HG03432 (cell line): ENCODE data around the gene CRYBA2.

Source experiments
- ATAC-seq: cut with Tn5 transposase; IDR thresholded peaks from one replicate; pipeline ENCODE4 v1.9.1; 2021; ENCODE audit warnings: mild to moderate bottlenecking, moderate library complexity; ENCODE audit not compliant: unreplicated experiment

The CRYBA2 gene

GRCh38 chr2:218999881-219000568 lies 6.8 kb upstream of the CRYBA2 start:
- ATAC-seq = no peak

DNA sequence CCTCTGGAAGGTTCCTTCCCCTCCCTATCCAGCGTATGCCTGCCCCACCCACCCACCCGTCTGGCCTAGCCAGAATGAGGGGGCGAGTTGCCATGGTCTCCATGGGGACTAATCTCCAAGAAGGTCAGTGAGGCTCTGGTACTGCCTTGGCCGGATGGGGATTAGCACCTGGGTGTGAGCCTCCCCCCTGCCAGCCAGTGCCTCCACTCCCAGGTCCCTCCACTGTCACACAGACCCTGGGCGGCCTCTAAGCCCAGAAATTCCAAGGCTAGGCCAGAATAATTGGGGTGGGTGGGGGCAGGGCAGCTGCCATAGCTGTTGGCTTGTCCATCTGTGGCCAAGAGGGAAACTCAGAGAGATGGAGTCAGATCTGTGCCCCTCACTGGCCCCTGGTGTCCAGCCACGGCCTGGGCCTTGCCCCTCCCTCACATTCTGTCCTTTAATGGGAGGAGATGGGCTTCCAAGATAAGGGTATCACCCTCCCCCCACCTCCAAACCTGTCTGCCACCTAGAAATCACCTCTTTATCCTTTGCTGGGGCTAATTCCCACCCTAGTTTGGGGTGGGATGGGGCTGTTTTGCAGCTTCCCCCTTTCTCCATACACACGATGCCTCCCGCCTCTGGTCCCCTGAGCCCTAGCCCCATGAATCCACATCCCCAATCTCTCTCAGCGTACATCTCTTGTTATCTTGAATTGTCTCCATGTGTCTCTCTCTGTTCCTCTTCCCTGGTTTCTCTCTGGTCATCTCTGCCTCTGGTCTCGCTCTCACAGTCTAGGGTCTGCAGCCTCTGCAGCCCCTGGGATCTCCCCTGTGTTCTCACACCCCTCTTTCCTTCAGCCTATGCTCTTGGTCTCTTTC lies 6.0 kb upstream of the CRYBA2 start:
- no peak for ATAC-seq

DNA sequence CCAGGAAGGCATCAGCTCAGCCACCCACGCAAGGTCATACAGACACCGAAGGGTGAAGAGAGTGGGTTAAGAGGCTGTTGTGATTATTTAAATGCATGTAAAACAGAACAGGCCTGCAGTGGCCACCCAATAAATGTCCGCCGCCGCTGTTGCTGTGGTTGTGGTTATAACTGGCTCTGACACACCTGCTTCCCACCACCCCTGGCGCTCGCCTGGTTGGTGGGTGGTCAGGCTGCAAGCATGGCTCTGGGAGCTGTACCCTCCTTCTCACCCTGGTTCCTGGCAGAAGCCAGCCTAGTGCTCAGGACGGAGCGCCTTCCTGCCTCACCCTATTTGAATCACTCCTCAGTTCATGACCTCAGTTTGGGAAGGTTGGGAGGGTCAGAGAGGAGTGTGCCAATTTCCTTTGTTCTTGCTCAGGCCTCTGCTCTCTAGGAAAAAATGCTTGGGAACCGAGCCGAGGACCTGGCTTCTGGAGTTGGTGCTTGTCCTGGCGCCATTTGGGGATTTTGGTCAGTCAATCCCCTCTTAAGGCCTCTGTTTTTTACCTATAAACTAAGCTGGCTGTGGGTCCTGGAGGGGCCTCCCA lies 5.3 kb upstream of the CRYBA2 start:
- no peak for ATAC-seq

DNA sequence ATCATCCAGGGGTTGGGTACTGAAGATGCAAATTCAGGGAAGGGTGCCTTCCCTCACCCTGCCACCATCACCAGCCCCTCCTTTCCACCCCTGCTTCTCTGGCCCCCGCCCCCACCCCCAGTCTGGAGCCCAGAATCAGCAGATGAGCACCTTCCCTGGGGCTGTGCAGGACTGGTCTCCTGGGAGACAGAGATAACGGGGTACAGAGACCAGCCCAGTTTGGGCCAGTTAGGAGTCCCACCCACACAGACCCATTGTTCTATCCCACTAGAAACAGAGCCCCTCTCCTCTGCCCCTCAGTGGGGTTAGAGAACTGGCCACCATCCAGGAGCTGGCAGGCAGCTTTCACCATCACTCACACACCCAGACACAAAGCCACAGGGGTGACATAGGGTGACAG lies 4.5 kb upstream of the CRYBA2 start:
- ATAC-seq = no peak

GRCh38 chr2:218996937-218997336 lies 3.7 kb upstream of the CRYBA2 start:
- ATAC-seq = no peak

DNA sequence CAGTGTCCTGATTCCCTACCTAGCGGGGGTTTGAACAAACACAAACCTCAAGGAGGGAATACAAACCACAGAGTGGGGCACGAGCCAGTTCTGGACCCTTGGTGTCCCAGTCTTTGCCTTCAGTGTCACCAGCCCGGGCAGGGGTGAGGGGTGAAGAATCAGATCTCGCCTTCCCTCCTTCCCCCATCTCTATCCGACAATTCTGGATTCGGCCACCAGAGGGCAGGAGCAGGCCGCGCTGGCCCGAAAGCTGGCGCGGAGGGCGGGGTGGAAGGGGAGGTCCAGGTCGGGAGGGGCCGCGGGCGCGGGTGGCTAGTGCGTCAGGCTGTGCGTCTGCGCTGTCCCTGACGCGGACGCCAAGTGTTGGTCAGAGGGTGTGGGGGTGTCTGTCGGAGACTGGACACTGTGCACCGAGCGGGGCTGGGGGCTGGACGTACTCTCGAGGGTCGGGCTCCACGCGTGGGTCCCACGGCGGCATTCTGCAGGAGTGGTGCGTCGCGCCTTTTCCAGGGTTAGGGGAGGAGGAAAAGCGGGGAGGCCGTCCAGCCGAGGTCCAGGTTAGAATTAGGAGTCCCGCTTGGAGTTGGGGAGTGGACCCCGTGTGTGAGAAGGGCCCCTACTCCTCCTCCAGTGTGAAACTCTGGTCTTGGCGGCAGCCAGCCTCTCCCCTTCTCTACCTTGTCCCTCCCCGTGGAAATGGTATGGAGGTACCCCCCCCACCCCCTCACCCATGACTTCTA lies 2.9 kb upstream of the CRYBA2 start:
- peak; percentile 81 for ATAC-seq

GRCh38 chr2:218995561-218995960 lies 2.3 kb upstream of the CRYBA2 start:
- no peak for ATAC-seq

DNA sequence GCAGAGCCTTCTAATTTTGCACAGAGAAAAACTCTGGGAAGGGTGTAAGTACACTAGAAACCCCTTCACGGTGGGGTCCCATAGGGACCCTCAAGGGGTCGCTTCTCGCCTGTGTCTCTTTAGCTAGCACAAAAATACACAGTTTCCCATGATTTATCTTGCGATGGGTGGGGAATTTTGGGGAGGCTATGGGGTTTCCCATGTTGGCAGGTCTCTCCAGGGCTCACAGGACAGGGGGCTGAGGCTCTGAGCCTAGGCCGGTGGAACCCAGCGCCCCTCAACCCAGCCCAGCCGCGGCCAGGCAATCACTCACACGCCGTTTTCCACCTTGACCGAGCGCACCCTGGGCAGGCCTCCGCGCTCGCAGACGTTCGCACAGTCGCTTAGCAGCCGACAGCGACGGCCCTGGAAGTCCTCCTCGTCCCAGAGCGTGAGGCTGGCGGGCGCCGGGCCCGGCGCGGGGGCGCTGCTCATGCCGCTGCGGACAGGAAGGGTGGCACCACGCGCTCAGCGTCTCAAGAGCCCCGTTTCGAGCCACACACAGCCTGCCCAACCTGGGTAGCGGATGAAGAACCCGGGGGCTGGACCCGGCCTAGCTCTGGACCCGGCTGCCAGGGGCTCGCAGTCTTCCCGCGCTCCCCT lies 398 bp downstream of the CRYBA2 start:
- ATAC-seq = no peak

DNA sequence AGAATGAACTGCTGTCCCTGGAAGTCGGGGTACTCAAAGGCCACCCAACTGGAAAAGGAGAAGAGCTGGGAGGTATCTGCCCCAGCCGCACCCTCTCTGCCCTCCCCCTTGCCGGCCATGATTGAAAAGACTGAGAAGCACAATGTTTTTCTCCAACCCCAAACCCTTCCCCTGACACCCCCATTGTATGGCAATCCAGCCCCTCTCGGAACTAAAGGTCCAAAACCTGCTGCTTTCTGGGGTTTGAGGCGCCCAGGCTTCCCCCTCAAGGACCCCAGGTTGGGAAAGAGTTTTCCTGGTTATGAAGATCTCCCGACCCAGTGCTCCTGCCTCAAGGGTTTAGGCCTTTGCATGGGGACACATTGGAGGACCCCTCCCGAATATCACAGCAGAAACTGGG lies 1.0 kb downstream of the CRYBA2 start:
- ATAC-seq = no peak

- ATAC-seq = no peak
Observed at GRCh38 chr2:218991674-218992168, 1.5 kb downstream of the CRYBA2 start.

DNA sequence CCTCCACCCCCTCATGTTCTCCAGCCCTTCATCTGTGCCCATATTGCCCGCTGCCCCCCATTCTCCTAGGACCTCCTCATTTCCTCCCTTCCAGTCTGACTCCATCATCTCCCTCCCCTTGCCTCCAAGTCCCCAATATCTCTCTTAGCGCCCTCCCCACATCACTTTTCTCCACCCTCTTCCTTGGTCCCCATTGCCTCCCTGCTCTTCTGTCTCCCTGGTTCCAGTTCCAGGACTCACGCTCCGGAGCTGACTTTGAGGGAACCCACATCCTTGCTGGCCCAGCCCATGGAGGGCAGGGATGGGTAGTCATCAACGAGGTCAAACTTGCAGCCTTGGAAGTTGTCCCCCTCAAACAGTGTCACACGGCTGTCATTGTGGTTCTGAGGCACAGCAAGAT lies 2.6 kb downstream of the CRYBA2 start:
- ATAC-seq = no peak

GRCh38 chr2:218990052-218990451 lies 3.2 kb downstream of the CRYBA2 start:
- ATAC-seq = no peak

DNA sequence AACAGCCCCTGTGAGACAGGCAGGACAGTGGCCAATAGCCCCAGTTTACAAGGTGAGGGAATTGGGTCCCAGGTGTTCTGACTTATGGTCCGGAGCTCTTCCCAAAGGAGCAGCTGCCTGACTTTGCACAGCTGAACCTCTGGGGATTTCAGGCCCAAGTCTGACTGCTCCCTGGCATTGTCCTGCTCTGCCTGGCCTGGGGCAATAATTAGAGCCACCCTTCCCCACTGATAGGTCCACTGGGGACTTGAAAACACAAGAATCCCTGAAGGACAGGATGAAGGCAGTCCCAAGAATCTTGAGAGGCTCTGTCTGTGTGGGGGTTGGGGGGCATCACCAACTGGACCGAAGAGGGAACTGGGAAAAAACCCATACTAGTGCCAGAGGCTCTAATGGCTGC lies 4.6 kb downstream of the CRYBA2 start:
- ATAC-seq = no peak

DNA sequence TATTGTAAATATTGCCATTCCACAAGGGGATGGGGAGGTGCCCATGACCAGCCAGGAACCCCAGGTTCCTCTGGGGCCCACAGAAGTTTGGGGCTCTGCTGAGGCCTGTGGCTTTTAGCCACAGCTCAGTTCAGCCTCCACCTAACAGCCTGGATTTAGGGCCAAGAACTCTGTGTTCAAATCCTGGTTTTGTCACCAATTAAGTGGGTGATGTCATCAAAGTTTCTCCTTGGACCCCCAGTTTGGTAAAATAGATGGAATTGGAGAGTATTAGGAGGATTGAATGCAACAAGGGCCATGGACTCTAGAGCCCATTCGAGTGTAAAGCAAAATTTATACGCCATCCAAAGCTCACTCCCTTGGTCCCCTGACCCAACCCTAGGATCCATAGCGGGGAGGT lies 5.1 kb downstream of the CRYBA2 start:
- ATAC-seq = no peak

DNA sequence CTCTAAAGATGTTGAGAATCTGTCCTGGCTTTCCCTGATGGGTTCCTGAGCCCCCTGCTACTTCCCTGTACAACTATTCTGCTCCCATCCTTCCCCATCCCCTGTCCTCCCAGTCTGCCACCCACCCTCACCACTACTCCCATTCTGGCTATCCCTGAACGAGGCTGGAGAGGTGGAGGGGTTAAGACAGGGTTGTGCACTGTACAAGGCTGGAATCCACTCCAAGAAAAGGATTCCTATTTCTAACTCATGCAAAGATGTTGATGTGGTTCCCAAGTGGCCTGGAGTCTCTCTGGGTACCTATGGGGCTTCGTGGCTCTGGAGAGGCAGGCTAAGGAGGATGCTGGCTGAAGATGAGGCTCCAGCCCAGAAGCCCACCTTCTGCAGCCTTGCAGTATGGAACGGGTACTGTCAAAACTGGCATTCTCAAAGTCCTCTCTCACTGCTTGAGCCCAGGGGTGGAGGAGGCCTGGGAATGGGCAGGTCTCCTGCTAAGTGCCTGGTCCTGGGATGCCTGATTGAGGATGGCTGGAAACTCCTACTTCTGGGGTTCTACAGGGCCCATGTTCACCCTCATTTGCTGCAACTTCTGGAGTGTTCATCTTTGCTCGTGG lies 7.0 kb downstream of the CRYBA2 start:
- ATAC-seq = no peak

DNA sequence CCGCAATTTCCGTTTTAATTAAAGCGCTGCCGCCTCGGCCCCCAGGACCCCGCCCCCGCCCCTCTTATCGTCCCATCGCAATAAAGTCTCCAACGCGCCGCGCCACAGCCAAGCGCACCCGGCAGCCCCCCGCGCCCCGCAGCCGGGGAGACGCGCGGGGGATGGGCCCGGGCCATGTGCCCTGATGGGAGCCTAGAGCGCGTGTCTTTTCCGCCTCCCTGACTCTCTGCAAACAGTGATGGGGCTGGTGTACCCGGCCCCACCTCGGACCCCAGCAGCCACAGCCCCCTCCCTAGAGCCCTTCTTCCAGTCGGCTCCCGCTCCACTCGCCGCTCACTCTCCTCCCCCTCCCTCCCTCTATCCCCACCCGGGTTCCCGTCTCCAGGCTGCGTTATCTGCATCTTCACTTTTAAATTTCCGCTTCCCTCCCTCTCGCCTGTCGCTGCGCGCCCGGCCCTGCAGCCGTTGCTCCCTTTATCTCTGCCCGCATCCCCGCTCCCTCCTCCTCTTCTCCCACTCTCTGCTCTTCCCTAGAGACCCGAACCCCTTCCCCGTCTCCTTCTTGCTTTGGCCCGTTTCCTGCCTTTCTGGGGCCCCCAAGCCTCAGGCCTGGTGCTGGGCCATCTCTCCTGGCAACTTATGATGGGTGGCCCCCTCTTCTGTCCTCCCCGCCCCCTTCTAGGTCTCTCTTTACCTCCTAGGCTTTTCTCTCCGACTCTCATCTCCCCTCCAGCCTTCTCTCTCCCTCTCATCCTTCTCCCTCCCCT lies 7.7 kb downstream of the CRYBA2 start:
- ATAC-seq = no peak

- no peak for ATAC-seq
Observed at GRCh38 chr2:218985021-218985324, 8.2 kb downstream of the CRYBA2 start, which contains the start of gene FEV. FEV (minus strand) TSS chr2:218985184; CDS start chr2:218985075, 109 bp downstream.

DNA sequence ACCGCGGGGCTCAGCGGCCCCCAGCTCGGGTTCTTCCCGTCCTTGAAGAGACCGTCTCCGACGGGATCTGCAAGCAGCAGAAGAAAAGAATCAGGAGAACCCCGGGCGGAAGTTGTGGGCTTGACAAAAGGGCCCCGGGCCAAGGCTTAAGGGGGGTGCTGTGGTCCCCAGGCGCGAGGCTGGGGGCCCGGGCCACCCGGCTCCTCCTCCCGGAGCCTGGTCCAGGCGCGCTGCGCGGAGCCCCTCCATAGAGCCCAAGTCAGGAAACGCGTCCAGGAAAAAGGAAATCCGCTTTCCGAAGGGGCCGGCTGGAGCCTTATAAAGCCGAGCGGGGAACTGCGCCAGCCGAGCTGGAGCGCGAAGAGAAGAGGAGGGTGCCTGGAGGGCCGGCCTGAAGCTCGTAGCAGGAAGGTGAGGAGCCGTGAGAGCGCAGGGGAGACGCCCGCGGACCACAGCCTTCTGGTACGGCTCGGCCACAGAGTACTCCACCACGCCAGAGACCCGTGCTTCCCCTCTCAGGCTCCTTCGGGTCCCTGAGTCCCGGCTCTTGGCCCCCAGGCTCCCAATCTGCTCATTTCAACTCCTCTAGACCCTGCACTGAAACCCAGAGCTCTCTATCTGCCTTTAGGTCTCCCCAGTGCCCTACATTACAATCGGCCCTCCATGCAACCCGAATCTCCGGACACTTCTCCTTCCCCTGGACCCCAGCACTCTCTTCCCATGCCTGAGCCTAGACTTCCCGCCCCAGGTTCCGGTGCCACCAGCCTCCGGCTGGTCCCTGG lies 8.8 kb downstream of the CRYBA2 start:
- no peak for ATAC-seq

DNA sequence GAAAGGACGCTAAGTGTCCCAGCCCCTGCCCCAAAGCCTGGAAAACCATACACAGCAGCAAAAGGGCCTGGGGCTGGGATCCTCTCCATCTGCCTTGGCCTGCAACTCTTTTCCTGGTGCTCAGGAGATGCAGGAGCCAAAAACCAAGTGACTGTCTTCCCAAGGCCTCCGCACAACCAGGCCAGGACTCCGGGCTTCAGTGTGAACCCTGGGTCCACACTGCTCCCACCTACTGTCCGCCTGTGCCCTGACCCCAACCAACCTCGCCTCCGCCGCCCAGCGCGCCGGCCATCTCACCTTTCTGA lies 9.3 kb downstream of the CRYBA2 start:
- ATAC-seq = no peak
